ENCODE results near the gene BRWD1. TPM values are rescaled to one million over a fixed set of nuclear protein-coding genes. Genes with fewer than 3 reads are reported as not detected.

The BRWD1 gene
- total and polyA plus RNA-seq, 2 donors from 2014 or later = 9.1 to 43.9 TPM

GRCh38 chr21:39339231-39339630 is 25.8 kb upstream of the BRWD1 start:
- no peak overlapping the region for H3K4me3 ChIP-seq (ENCODE audit: low read length in 3 of 3)
- no peak for FAIRE-seq
- no peak overlapping the region for H3K9ac ChIP-seq (ENCODE audit: low read length in 3 of 3)
- peaks cover 7 to 12% (median 9%) of the 10 kb centered on the region in 3 donors for H3K36me3 ChIP-seq (ENCODE audit: control insufficient read depth in 2 of 3, insufficient read depth in 3 of 3, low read length in 3 of 3)
- DNase-seq = no peak
- H3K4me1 ChIP-seq (ENCODE audit: control insufficient read depth in 2 of 3, insufficient read depth in 2 of 3, low read depth in 1 of 3, low read length in 3 of 3) = no peaks in the 10 kb centered on the region
- intact Hi-C loops (cut with DNase I) = no loop called here
- H3K27me3 ChIP-seq (ENCODE audit: control insufficient read depth, insufficient read depth, low read length) = no peaks in the 10 kb centered on the region
- TF ChIP-seq, protein P1, sequence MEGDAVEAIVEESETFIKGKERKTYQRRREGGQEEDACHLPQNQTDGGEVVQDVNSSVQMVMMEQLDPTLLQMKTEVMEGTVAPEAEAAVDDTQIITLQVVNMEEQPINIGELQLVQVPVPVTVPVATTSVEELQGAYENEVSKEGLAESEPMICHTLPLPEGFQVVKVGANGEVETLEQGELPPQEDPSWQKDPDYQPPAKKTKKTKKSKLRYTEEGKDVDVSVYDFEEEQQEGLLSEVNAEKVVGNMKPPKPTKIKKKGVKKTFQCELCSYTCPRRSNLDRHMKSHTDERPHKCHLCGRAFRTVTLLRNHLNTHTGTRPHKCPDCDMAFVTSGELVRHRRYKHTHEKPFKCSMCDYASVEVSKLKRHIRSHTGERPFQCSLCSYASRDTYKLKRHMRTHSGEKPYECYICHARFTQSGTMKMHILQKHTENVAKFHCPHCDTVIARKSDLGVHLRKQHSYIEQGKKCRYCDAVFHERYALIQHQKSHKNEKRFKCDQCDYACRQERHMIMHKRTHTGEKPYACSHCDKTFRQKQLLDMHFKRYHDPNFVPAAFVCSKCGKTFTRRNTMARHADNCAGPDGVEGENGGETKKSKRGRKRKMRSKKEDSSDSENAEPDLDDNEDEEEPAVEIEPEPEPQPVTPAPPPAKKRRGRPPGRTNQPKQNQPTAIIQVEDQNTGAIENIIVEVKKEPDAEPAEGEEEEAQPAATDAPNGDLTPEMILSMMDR (IDR thresholded peaks at IDR 0.05; ENCODE audit: borderline replicate concordance, extremely low read depth, insufficient read depth) = no peak
- H3K27ac ChIP-seq (ENCODE audit: low read depth in 2 of 2, low read length in 2 of 2) = no peak overlapping the region
- no peaks in the 10 kb centered on the region for H3K9me3 ChIP-seq (ENCODE audit: control insufficient read depth in 2 of 3, insufficient read depth in 1 of 3, low read length in 3 of 3)

GRCh38 chr21:39336457-39337008 is 23.1 kb upstream of the BRWD1 start:
- Histone ChIP-seq H3K27ac (ENCODE audit: low read depth in 2 of 2, low read length in 2 of 2) (no peak overlapping the region), H3K27me3 (ENCODE audit: control insufficient read depth, insufficient read depth, low read length) (no peaks in the 10 kb centered on the region), H3K4me3 (ENCODE audit: low read length in 3 of 3) (no peak overlapping the region), H3K9me3 (ENCODE audit: control insufficient read depth in 2 of 3, insufficient read depth in 1 of 3, low read length in 3 of 3) (no peaks in the 10 kb centered on the region), H3K9ac (ENCODE audit: low read length in 3 of 3) (no peak overlapping the region), H3K4me1 (ENCODE audit: control insufficient read depth in 2 of 3, insufficient read depth in 2 of 3, low read depth in 1 of 3, low read length in 3 of 3) (no peaks in the 10 kb centered on the region), H3K36me3 (ENCODE audit: control insufficient read depth in 2 of 3, insufficient read depth in 3 of 3, low read length in 3 of 3) (peaks cover 0 to 5% (median 3%) of the 10 kb centered on the region in 3 donors)
- FAIRE-seq (no peak), DNase-seq (no peak)
- intact Hi-C loops (cut with DNase I) = no loop called here
- TF ChIP-seq, protein P1 (IDR thresholded peaks at IDR 0.05; ENCODE audit: borderline replicate concordance, extremely low read depth, insufficient read depth) = no peak

DNA sequence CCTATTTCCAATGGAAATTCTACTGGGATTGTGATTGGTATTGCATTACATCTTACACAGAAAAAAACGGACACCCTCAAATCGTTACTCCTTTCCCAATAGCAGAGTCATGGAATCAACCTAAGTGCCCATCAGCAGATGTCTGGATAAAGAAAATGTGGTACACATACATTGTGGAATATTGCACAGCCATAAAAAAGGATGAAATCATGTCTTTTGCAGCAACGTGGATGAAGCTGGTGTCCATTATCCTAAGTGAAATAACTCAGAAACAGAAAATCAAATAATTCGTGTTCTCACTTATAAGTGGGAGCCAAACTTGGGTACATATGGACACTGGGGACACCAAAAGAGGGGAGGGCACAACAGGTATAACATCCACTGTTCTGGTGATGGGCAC is 21.2 kb upstream of the BRWD1 start:
- H3K4me1 ChIP-seq (ENCODE audit: control insufficient read depth in 2 of 3, insufficient read depth in 2 of 3, low read depth in 1 of 3, low read length in 3 of 3) = no peaks in the 10 kb centered on the region
- no peak for FAIRE-seq

More for the DNA sequence above, 21.2 kb upstream of the BRWD1 start:
- Histone ChIP-seq H3K27ac (ENCODE audit: low read depth in 2 of 2, low read length in 2 of 2) (no peak overlapping the region), H3K36me3 (ENCODE audit: control insufficient read depth in 2 of 3, insufficient read depth in 3 of 3, low read length in 3 of 3) (no peaks in the 10 kb centered on the region), H3K4me3 (ENCODE audit: low read length in 3 of 3) (no peak overlapping the region), H3K9ac (ENCODE audit: low read length in 3 of 3) (no peak overlapping the region), H3K27me3 (ENCODE audit: control insufficient read depth, insufficient read depth, low read length) (no peaks in the 10 kb centered on the region), H3K9me3 (ENCODE audit: control insufficient read depth in 2 of 3, insufficient read depth in 1 of 3, low read length in 3 of 3) (no peaks in the 10 kb centered on the region)
- intact Hi-C loops (cut with DNase I) = no loop called here
- TF ChIP-seq, protein P1 (IDR thresholded peaks at IDR 0.05; ENCODE audit: borderline replicate concordance, extremely low read depth, insufficient read depth) = no peak
- no peak for DNase-seq
